GM21381 (cell line): Measurements from ENCODE around the gene SLC9A7.

Source experiments
- ATAC-seq: cut with Tn5 transposase; IDR thresholded peaks from one replicate; pipeline ENCODE4 v1.9.1; 2021; ENCODE audit warnings: mild to moderate bottlenecking, moderate library complexity; ENCODE audit not compliant: unreplicated experiment

Gene SLC9A7

GRCh38 chrX:46575586-46575985 lies 183.3 kb downstream of the SLC9A7 start:
- ATAC-seq: no peak

DNA sequence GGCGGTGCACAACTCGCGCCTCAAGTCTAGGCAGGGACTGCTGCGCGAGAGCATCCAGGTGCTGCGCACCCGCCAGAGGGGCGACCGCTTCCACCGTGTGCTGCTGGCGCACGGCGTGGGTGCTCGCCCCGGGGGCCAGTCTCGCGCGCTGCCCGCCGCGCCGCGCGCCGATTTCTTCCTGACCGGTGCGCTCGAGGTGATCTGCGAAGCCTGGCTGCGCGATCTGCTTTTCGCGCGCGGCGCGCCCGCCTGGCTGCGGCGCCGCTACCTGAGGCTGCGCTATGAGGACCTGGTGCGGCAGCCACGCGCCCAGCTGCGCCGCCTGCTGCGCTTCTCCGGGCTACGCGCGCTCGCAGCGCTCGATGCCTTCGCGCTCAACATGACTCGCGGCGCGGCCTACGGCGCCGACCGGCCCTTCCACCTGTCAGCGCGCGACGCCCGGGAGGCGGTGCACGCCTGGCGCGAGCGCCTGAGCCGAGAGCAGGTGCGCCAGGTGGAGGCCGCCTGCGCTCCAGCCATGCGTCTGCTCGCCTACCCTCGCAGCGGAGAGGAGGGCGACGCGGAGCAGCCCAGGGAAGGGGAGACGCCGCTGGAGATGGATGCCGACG lies 184.0 kb downstream of the SLC9A7 start:
- peak; percentile 12 for ATAC-seq

GRCh38 chrX:46573892-46574773 lies 184.8 kb downstream of the SLC9A7 start:
- ATAC-seq: peak; percentile 27

GRCh38 chrX:46573331-46573891 lies 185.5 kb downstream of the SLC9A7 start, which contains the start of gene CHST7:
Gene CHST7 (plus strand): TSS chrX:46573765. CDS start chrX:46573932, 167 bp downstream.
- ATAC-seq: peak; percentile 35

GRCh38 chrX:46572340-46572936 lies 186.5 kb downstream of the SLC9A7 start:
- peak; percentile 36 for ATAC-seq

DNA sequence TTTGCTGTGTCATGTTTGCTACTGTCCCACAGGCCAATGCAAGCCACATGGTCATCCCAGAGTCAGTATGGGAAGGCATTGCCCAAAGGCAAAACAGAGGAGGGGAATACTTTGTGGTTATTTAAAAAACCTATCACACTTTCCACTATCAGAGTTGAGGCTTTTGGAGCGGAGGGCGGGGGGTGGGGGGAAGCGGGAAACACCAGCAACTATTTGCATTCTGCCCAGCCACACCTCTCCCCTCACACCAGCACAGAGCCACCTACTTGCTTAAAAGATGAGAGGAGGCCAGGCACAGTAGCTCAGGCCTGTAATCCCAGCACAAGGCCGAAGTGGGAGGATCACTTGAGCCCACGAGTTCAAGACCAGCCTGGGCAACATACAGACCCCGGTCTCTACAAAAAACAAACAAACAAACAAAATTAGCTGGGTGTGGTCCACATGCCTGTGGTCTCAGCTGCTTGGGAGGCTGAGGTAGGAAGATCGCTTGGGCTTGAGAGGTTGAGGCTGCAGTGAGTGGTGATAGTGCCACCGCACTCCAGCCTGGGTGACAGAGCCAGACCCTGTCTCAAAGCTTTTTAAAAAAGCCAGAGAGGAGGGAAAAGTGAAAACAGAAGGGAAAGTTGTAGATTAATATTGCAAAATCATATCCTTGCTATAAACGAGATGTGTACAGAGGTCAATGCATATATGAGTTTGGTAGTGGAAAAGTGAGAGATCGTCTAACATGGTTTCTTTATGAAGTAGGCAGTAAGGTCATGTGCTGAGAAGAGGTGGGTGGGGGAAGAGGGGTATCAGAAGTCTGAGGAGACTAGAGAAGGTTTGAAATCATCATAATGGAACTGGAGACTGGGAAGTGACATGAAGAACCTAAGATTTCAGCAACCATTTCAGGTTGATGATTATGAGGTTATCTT lies 187.2 kb downstream of the SLC9A7 start:
- no peak for ATAC-seq

GRCh38 chrX:46569621-46570020 lies 189.3 kb downstream of the SLC9A7 start:
- ATAC-seq: no peak

DNA sequence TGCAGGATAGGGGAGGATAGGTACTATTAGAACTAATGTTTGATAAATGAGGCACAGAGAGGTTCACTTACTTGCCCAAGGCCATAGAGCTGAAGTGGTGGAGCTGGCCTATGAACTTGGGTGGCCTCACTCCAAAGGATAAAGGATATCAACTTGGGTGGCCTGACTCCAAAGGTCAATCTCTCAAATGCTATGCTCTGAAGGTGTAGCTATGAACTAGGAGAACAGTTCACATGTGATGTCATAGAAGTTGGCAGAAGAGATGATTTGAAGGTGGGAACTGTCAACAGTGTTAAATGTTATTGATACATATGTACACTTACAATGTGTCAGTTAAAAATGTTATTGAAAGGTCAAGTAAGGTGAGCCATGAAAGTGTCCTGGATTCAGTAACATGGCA lies 191.5 kb downstream of the SLC9A7 start:
- ATAC-seq: no peak

GRCh38 chrX:46561824-46562657 lies 196.9 kb downstream of the SLC9A7 start:
- ATAC-seq: peak; percentile 97

GRCh38 chrX:46559062-46559461 lies 199.9 kb downstream of the SLC9A7 start:
- ATAC-seq: no peak

- ATAC-seq: no peak
These were observed 204.0 kb downstream of the SLC9A7 start for GRCh38 chrX:46554942-46555341.

- ATAC-seq: no peak
These were observed 205.0 kb downstream of the SLC9A7 start for GRCh38 chrX:46553935-46554334.

GRCh38 chrX:46551494-46552128 lies 207.3 kb downstream of the SLC9A7 start:
- no peak for ATAC-seq

DNA sequence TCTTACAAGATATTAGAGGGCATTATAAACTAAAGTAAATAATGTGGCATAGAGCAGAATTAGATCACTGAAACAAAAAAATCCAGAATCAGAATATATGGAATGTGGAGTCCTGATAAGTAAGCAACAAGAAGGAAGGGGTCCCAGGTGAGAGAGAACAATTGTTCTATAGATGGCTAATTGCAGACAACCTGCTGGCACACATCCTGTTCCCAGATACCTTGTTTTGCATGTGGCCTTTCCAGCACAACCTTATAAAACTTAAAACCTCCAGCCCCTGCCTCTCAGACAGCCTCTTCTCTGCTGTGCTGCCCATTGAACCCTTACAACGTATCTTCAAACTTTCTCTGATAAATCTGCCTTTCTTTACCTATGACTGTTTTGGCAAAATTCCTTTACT lies 209.0 kb downstream of the SLC9A7 start:
- ATAC-seq: no peak
